SK-N-MC (cell line): Measurements from ENCODE around the gene CD300LF.

Source experiments
- EZH2 ChIP-seq: fragments of 200-600 bp; sonication (generic); IDR thresholded peaks from one replicate; pipeline ENCODE4 v1.6.1; 2017; ENCODE audit warnings: antibody characterized with exemption
- FOXP2 ChIP-seq: optimal IDR thresholded peaks from 2 replicates; pipeline ENCODE3; 2011; ENCODE audit warnings: mild to moderate bottlenecking, moderate library complexity; ENCODE audit not compliant: insufficient read depth; ENCODE audit errors: extremely low read length, control extremely low read depth
- POLR2AphosphoS5 ChIP-seq: IDR thresholded peaks from 2 replicates; pipeline ENCODE4 v1.6.1; 2012; ENCODE audit warnings: mild to moderate bottlenecking, low read depth, low read length, borderline replicate concordance

DNA sequence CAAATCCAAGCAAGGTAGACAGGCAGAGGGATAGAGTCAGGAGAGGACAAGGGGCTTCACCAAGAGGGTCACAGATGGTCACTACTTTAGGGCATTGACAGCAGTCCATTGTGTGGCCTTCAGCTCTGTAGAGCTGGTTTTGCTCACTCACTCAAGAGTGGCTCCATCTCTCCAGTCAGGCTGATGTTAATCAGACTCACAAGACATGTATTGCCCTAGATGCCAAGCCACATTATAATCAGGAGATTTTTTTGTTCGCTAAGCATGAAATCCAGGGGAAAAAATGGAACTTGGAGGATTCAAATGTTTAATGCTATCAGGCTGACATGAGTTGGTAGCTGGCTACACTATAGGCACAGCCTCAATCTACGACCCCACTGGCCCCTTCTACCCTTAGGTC, 32.5 kb downstream of the CD300LF start:
- TF ChIP-seq EZH2 = no peak
- TF ChIP-seq POLR2AphosphoS5 = no peak
- no peak for TF ChIP-seq FOXP2
